ENCODE results near the gene ABHD17A.

Gene ABHD17A

DNA sequence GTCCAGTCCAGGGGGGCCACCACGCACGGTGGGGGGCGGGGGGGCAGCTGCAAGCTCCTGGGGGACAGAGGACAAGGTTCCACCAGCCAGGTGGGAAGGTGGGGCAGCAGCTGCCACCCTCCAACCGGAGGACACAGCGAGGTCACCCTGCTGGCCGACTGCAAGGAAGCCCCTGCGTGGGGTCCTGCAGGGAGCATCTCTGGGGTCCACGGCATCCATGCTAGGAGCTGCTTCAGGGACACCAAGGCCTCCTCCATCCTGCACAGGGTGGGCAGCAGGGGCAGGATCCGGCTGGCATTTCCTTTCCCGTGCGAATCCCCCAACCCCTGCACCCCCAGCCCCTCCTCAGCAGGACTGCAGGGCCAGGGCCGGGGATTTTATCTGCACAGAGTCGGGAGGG is 13.7 kb downstream of the ABHD17A start:
- H3K14ac ChIP-seq (ENCODE audit: low read length in 2 of 2), result no peak overlapping the region
- H3K27me3 ChIP-seq (ENCODE audit: control insufficient read depth in 1 of 2, insufficient read depth in 1 of 2, low read length in 2 of 2), result no peaks in the 10 kb centered on the region
- H3K27ac ChIP-seq (ENCODE audit: low read length, poor library complexity, severe bottlenecking), result no peak overlapping the region
- no peak overlapping the region for H3K4ac ChIP-seq (ENCODE audit: low read depth in 1 of 2, low read length in 2 of 2)
- H2BK15ac ChIP-seq (ENCODE audit: low read depth, poor library complexity, severe bottlenecking), result no peak overlapping the region
- H3K18ac ChIP-seq (ENCODE audit: low read depth in 1 of 2, low read length in 2 of 2), result no peak overlapping the region
- H3K4me1 ChIP-seq (ENCODE audit: control insufficient read depth, insufficient read depth, low read depth, low read length), result peaks cover 20% of the 10 kb centered on the region
- peak overlapping the region in 1 of 2 experiments; percentile 27 for H2BK12ac ChIP-seq (ENCODE audit: low read length in 2 of 2)
- no peak for DNase-seq
- peaks cover 37% of the 10 kb centered on the region for H3K79me1 ChIP-seq (replicated peaks; ENCODE audit: low read length, poor library complexity, severe bottlenecking)
- H3K4me3 ChIP-seq (ENCODE audit: insufficient read depth in 1 of 2, low read depth in 1 of 2, low read length in 2 of 2), result no peak overlapping the region
- no peak overlapping the region for H2AK5ac ChIP-seq (ENCODE audit: low read length, severe bottlenecking)
- H4K91ac ChIP-seq (ENCODE audit: low read length), result no peak overlapping the region
- H3K9ac ChIP-seq (ENCODE audit: low read length), result no peak overlapping the region
- H2AFZ ChIP-seq (ENCODE audit: low read depth, low read length), result no peak overlapping the region
- no peaks in the 10 kb centered on the region for H3K9me3 ChIP-seq (ENCODE audit: control insufficient read depth, low read length)
- WGBS, result 95% methylated on average over 13 of the region's 13 CpGs
- no peak overlapping the region for H3K4me2 ChIP-seq (ENCODE audit: low read length, poor library complexity, severe bottlenecking)
- no peak overlapping the region for H2BK5ac ChIP-seq (ENCODE audit: low read depth, low read length, poor library complexity, severe bottlenecking)
- no peak overlapping the region for H3K23ac ChIP-seq (ENCODE audit: low read length in 2 of 2)
- peaks cover 10 to 42% of the 10 kb centered on the region in 2 experiments for H3K36me3 ChIP-seq (ENCODE audit: control insufficient read depth in 1 of 2, insufficient read depth in 2 of 2, low read depth in 1 of 2, low read length in 2 of 2)
- H4K8ac ChIP-seq (ENCODE audit: low read length), result no peak overlapping the region
- no peak overlapping the region for H2BK120ac ChIP-seq (ENCODE audit: low read depth, low read length)

GRCh38 chr19:1871140-1871597 is 14.1 kb downstream of the ABHD17A start:
- Histone ChIP-seq H3K27ac (ENCODE audit: low read length, poor library complexity, severe bottlenecking) (no peak overlapping the region), H2AFZ (ENCODE audit: low read depth, low read length) (no peak overlapping the region), H4K8ac (ENCODE audit: low read length) (no peak overlapping the region), H2BK15ac (ENCODE audit: low read depth, poor library complexity, severe bottlenecking) (no peak overlapping the region), H2BK120ac (ENCODE audit: low read depth, low read length) (no peak overlapping the region), H3K4ac (ENCODE audit: low read depth in 1 of 2, low read length in 2 of 2) (no peak overlapping the region), H3K79me1 (replicated peaks; ENCODE audit: low read length, poor library complexity, severe bottlenecking) (peaks cover 33% of the 10 kb centered on the region), H4K91ac (ENCODE audit: low read length) (no peak overlapping the region), H3K4me2 (ENCODE audit: low read length, poor library complexity, severe bottlenecking) (no peak overlapping the region), H3K9ac (ENCODE audit: low read length) (no peak overlapping the region), H2BK5ac (ENCODE audit: low read depth, low read length, poor library complexity, severe bottlenecking) (no peak overlapping the region), H3K4me3 (ENCODE audit: insufficient read depth in 1 of 2, low read depth in 1 of 2, low read length in 2 of 2) (no peak overlapping the region), H2BK12ac (ENCODE audit: low read length in 2 of 2) (no peak overlapping the region), H3K23ac (ENCODE audit: low read length in 2 of 2) (peak overlapping the region in 1 of 2 experiments; percentile 79), H3K18ac (ENCODE audit: low read depth in 1 of 2, low read length in 2 of 2) (no peak overlapping the region), H2AK5ac (ENCODE audit: low read length, severe bottlenecking) (no peak overlapping the region), H3K9me3 (ENCODE audit: control insufficient read depth, low read length) (no peaks in the 10 kb centered on the region), H3K4me1 (ENCODE audit: control insufficient read depth, insufficient read depth, low read depth, low read length) (peaks cover 17% of the 10 kb centered on the region), H3K36me3 (ENCODE audit: control insufficient read depth in 1 of 2, insufficient read depth in 2 of 2, low read depth in 1 of 2, low read length in 2 of 2) (peaks cover 10 to 40% of the 10 kb centered on the region in 2 experiments), H3K27me3 (ENCODE audit: control insufficient read depth in 1 of 2, insufficient read depth in 1 of 2, low read length in 2 of 2) (no peaks in the 10 kb centered on the region), H3K14ac (ENCODE audit: low read length in 2 of 2) (no peak overlapping the region)
- 88% methylated on average over 13 of the region's 15 CpGs for WGBS
- DNase-seq, result no peak

- Histone ChIP-seq H3K79me1 (replicated peaks; ENCODE audit: low read length, poor library complexity, severe bottlenecking) (peaks cover 42% of the 10 kb centered on the region), H3K4me2 (ENCODE audit: low read length, poor library complexity, severe bottlenecking) (no peak overlapping the region), H3K4ac (ENCODE audit: low read depth in 1 of 2, low read length in 2 of 2) (no peak overlapping the region), H3K9me3 (ENCODE audit: control insufficient read depth, low read length) (no peaks in the 10 kb centered on the region), H2BK120ac (ENCODE audit: low read depth, low read length) (no peak overlapping the region), H3K27ac (ENCODE audit: low read length, poor library complexity, severe bottlenecking) (no peak overlapping the region), H3K27me3 (ENCODE audit: control insufficient read depth in 1 of 2, insufficient read depth in 1 of 2, low read length in 2 of 2) (no peaks in the 10 kb centered on the region), H2BK15ac (ENCODE audit: low read depth, poor library complexity, severe bottlenecking) (no peak overlapping the region), H2AFZ (ENCODE audit: low read depth, low read length) (no peak overlapping the region), H3K4me3 (ENCODE audit: insufficient read depth in 1 of 2, low read depth in 1 of 2, low read length in 2 of 2) (no peak overlapping the region), H2BK5ac (ENCODE audit: low read depth, low read length, poor library complexity, severe bottlenecking) (no peak overlapping the region), H2BK12ac (ENCODE audit: low read length in 2 of 2) (no peak overlapping the region), H2AK5ac (ENCODE audit: low read length, severe bottlenecking) (no peak overlapping the region), H4K91ac (ENCODE audit: low read length) (no peak overlapping the region), H3K36me3 (ENCODE audit: control insufficient read depth in 1 of 2, insufficient read depth in 2 of 2, low read depth in 1 of 2, low read length in 2 of 2) (peaks cover 10 to 40% of the 10 kb centered on the region in 2 experiments), H3K18ac (ENCODE audit: low read depth in 1 of 2, low read length in 2 of 2) (no peak overlapping the region), H4K8ac (ENCODE audit: low read length) (no peak overlapping the region), H3K9ac (ENCODE audit: low read length) (no peak overlapping the region), H3K4me1 (ENCODE audit: control insufficient read depth, insufficient read depth, low read depth, low read length) (peaks cover 25% of the 10 kb centered on the region), H3K23ac (ENCODE audit: low read length in 2 of 2) (no peak overlapping the region), H3K14ac (ENCODE audit: low read length in 2 of 2) (no peak overlapping the region)
- 92% methylated on average over 7 of the region's 7 CpGs for WGBS
- no peak for DNase-seq
Observed at GRCh38 chr19:1868971-1869370, 16.3 kb downstream of the ABHD17A start.

DNA sequence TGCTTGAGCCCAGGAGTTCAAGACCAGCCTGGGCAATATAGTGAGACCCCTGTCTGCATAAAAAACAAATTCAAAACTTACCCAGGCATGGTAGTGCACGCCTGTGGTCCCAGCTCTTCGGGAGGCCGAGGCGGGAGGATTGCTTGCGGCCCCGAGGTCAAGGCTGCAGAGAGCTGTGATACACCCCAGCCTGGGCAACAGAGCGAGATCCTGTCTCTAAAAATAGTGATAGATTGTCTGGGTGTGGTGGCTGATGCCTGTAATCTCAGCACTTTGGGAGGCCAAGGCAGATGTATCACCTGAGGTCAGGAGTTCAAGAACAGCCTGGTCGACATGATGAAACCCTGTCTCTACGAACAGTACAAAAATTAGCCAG is 18.0 kb downstream of the ABHD17A start:
- Histone ChIP-seq H3K23ac (ENCODE audit: low read length in 2 of 2) (no peak overlapping the region), H4K91ac (ENCODE audit: low read length) (peak overlapping the region; percentile 39), H2AK5ac (ENCODE audit: low read length, severe bottlenecking) (no peak overlapping the region), H2BK5ac (ENCODE audit: low read depth, low read length, poor library complexity, severe bottlenecking) (no peak overlapping the region), H2BK12ac (ENCODE audit: low read length in 2 of 2) (no peak overlapping the region), H3K9ac (ENCODE audit: low read length) (no peak overlapping the region), H3K27me3 (ENCODE audit: control insufficient read depth in 1 of 2, insufficient read depth in 1 of 2, low read length in 2 of 2) (no peaks in the 10 kb centered on the region), H2BK15ac (ENCODE audit: low read depth, poor library complexity, severe bottlenecking) (no peak overlapping the region), H3K4me3 (ENCODE audit: insufficient read depth in 1 of 2, low read depth in 1 of 2, low read length in 2 of 2) (no peak overlapping the region), H3K4me2 (ENCODE audit: low read length, poor library complexity, severe bottlenecking) (no peak overlapping the region), H3K9me3 (ENCODE audit: control insufficient read depth, low read length) (no peaks in the 10 kb centered on the region), H3K18ac (ENCODE audit: low read depth in 1 of 2, low read length in 2 of 2) (no peak overlapping the region), H3K79me1 (replicated peaks; ENCODE audit: low read length, poor library complexity, severe bottlenecking) (peaks cover 31% of the 10 kb centered on the region), H3K4me1 (ENCODE audit: control insufficient read depth, insufficient read depth, low read depth, low read length) (peaks cover 13% of the 10 kb centered on the region), H3K14ac (ENCODE audit: low read length in 2 of 2) (no peak overlapping the region), H3K4ac (ENCODE audit: low read depth in 1 of 2, low read length in 2 of 2) (no peak overlapping the region), H4K8ac (ENCODE audit: low read length) (no peak overlapping the region), H2AFZ (ENCODE audit: low read depth, low read length) (no peak overlapping the region), H2BK120ac (ENCODE audit: low read depth, low read length) (no peak overlapping the region), H3K36me3 (ENCODE audit: control insufficient read depth in 1 of 2, insufficient read depth in 2 of 2, low read depth in 1 of 2, low read length in 2 of 2) (peaks cover 10 to 24% of the 10 kb centered on the region in 2 experiments), H3K27ac (ENCODE audit: low read length, poor library complexity, severe bottlenecking) (no peak overlapping the region)
- 92% methylated on average over 9 of the region's 9 CpGs for WGBS
- DNase-seq, result no peak
